Lower lobe of right lung (tissue), 2 donors: ENCODE data around the gene PLAC8. TPM values are rescaled to one million over a fixed set of nuclear protein-coding genes. Genes with fewer than 3 reads are reported as not detected.

Experiments used
- ATAC-seq, 2 donors: fragments of 200-7000 bp; cut with Tn5 transposase; one replicate each; pipeline ENCODE4 v1.9.1; 2020 to 2022; ENCODE audit warnings: mild to moderate bottlenecking in 2 of 2, moderate library complexity in 2 of 2
- DNase-seq: peaks from one replicate; pipeline ENCODE4 v3.0.0-alpha.2; 2020
- H3K27ac ChIP-seq: fragments of 200-600 bp; one replicate; pipeline ENCODE4 v1.8.0; 2022
- H3K27me3 ChIP-seq: fragments of 200-600 bp; one replicate; pipeline ENCODE4 v1.8.0; 2022; ENCODE audit warnings: low read depth
- H3K36me3 ChIP-seq: fragments of 200-600 bp; one replicate; pipeline ENCODE4 v1.8.0; 2022; ENCODE audit warnings: mild to moderate bottlenecking
- H3K4me1 ChIP-seq: fragments of 200-600 bp; one replicate; pipeline ENCODE4 v1.8.0; 2022
- H3K4me3 ChIP-seq: fragments of 200-600 bp; one replicate; pipeline ENCODE4 v1.8.0; 2022; ENCODE audit warnings: mild to moderate bottlenecking
- H3K9me3 ChIP-seq: fragments of 200-600 bp; one replicate; pipeline ENCODE4 v1.8.0; 2022
- intact Hi-C: fragments of 100-400 bp; cut with DNase I; formaldehyde crosslinking; loops from one replicate; pipeline ENCODE4 v1.11.0; 2022
- total RNA-seq: library from RNA; stranded (reverse); fragmentation: NEBNext Ultra II Directional; extraction: Animal tissue kit (Norgen Biotek cat#: 25700); gene quantifications from one replicate; pipeline ENCODE4 v1.2.1, GENCODE V29; 2021
- TF ChIP-seq, protein P1 (sequence below): fragments of 200-600 bp; IDR thresholded peaks from one replicate; pipeline ENCODE4 v1.8.0; 2022; ENCODE audit warnings: antibody characterized with exemption, mild to moderate bottlenecking
- donor health status: DM: no; HTN: yes; CAD: no; lungs with severe emphysema.

The PLAC8 gene
- total RNA-seq, 1 donor from 2014 or later = 115 TPM

DNA sequence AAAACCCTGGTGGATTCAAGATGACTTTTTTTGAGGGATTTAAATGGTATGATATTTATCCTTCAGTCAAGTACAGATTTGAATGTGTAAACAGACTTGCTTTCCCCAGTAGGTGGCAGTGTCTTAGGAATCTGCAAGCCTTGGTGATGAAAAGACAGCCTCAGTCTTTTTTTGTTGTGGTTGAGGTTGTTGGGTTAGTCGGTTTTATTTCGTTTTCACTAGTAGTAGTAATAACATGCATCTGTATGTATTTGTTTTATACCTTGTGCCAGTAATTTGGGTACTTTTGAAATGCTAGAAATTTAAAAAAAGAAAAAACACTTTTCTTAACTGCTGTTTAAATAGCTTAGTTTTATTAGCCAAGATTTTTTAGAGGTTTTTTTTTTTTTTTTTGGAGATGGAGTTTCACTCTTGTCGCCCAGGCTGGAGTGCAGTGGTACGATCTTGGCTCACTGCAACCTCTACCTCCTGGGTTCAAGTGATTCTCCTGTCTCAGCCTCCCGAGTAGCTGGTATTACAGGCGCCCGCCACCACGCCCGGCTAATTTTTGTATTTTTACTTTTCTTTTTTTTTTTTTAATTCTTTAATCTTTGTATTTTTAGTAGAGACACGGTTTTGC, 40.3 kb downstream of the PLAC8 start:
- Histone ChIP-seq H3K4me3 (no peak overlapping the region), H3K27ac (no peak overlapping the region), H3K27me3 (no peaks in the 10 kb centered on the region), H3K9me3 (no peaks in the 10 kb centered on the region), H3K4me1 (peaks cover 3% of the 10 kb centered on the region), H3K36me3 (peaks cover 61% of the 10 kb centered on the region)
- intact Hi-C loops = no loop called here
- TF ChIP-seq, protein P1, sequence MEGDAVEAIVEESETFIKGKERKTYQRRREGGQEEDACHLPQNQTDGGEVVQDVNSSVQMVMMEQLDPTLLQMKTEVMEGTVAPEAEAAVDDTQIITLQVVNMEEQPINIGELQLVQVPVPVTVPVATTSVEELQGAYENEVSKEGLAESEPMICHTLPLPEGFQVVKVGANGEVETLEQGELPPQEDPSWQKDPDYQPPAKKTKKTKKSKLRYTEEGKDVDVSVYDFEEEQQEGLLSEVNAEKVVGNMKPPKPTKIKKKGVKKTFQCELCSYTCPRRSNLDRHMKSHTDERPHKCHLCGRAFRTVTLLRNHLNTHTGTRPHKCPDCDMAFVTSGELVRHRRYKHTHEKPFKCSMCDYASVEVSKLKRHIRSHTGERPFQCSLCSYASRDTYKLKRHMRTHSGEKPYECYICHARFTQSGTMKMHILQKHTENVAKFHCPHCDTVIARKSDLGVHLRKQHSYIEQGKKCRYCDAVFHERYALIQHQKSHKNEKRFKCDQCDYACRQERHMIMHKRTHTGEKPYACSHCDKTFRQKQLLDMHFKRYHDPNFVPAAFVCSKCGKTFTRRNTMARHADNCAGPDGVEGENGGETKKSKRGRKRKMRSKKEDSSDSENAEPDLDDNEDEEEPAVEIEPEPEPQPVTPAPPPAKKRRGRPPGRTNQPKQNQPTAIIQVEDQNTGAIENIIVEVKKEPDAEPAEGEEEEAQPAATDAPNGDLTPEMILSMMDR = peak; percentile 70
- ATAC-seq (peak; percentile 72), DNase-seq (no peak)

DNA sequence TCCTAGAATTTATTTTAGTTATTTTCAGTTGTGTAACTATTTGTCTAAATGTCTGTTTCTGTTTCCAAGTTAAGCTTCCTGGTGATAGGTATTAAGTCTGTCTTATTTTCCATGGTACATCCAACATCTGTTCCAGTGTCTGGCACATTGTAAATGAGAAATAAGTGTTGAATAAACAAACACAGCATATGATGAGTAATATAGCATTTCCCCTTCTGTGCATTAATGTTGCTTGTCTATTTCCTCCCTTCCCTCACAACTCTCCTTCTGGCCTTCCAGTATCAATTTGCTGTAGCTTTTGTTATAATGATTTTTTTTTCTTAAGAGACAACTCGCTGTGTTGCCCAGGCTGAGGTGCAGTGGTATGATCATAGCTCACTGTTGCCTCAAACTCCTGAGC, 43.4 kb downstream of the PLAC8 start:
- no peaks in the 10 kb centered on the region for H3K9me3 ChIP-seq
- DNase-seq (no peak), ATAC-seq (no peak)
- peaks cover 87% of the 10 kb centered on the region for H3K36me3 ChIP-seq
- H3K27me3 ChIP-seq = no peaks in the 10 kb centered on the region
- no peak overlapping the region for H3K4me3 ChIP-seq
- TF ChIP-seq, protein P1 = no peak
- intact Hi-C loops = no loop called here
- H3K4me1 ChIP-seq = peaks cover 3% of the 10 kb centered on the region
- H3K27ac ChIP-seq = no peak overlapping the region

DNA sequence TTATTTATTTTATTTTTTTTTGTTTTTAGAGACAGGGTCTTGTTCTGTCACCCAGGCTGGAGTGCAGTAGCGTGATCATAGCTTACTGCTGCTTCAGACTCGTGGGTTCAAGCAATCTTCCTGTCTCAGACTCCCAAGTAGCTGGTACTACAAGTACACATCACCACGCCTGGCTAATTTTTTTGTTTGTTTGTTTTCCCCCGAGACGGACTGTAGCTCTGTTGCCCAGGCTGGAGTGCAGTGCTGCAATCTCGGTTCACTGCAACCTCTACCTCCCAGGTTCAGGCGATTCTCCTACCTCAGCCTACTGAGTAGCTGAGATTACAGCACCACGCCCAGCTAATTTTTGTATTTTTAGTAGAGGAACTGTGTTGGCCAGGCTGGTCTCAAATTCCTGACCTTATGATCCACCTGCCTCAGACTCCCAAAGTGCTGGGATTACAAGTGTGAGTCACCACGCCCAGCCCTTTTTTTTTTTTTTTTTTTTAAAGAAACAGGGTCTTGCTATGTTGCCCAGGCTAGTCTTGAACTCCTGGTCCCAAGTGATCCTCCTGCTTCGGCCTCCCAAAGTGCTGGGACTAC, 47.4 kb downstream of the PLAC8 start:
- Histone ChIP-seq H3K36me3 (peaks cover 97% of the 10 kb centered on the region), H3K4me1 (no peaks in the 10 kb centered on the region), H3K9me3 (no peaks in the 10 kb centered on the region), H3K27ac (no peak overlapping the region), H3K4me3 (no peak overlapping the region), H3K27me3 (no peaks in the 10 kb centered on the region)
- no peak for DNase-seq
- ATAC-seq = no peak
- TF ChIP-seq, protein P1 = no peak
- intact Hi-C loops = no loop called here

DNA sequence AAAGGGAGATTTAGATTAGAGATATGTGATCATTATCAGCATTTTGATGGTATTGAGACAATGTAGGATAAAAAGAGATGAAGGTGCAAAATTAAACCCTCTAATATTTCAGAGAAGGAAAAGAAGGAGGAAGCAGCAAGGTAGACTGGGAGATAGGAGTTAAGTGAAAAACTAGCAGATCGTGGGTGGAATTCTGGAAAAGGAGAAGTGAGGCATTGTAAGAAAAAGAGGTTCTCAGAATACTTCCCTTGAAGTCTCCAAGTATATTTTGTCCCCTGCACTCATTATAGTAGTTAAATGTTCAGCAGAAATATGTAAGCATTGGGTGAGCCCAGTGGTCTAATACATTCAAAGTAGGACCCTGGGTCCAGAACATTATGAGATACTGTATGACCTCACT, 49.3 kb downstream of the PLAC8 start:
- DNase-seq (no peak), ATAC-seq (no peak)
- peaks cover 99% of the 10 kb centered on the region for H3K36me3 ChIP-seq
- H3K27me3 ChIP-seq = no peaks in the 10 kb centered on the region
- H3K4me1 ChIP-seq = no peaks in the 10 kb centered on the region
- no peak overlapping the region for H3K27ac ChIP-seq
- intact Hi-C loops = no loop called here
- H3K4me3 ChIP-seq = no peak overlapping the region
- H3K9me3 ChIP-seq = no peaks in the 10 kb centered on the region
- TF ChIP-seq, protein P1 = no peak

DNA sequence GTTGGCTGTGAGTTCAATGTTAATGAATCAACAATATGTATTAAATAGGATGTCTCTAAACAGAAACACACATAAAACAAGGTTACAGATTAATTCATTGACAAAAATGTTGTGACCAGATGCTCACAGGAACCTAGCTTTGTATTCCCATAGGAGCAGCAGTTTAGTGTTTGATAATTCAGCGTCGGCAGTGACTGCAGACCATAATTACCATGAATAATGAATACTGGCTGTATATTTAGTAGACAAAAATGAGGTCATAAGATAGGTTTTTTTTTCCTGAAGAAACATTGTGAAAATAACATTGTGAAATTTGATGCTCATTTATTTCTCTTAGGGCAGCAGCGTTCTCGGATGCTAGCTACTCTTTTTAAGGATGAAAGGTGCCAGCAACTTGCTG, 51.8 kb downstream of the PLAC8 start:
- no peaks in the 10 kb centered on the region for H3K4me1 ChIP-seq
- H3K4me3 ChIP-seq = no peak overlapping the region
- intact Hi-C loops = no loop called here
- peaks cover 97% of the 10 kb centered on the region for H3K36me3 ChIP-seq
- TF ChIP-seq, protein P1 = no peak
- no peaks in the 10 kb centered on the region for H3K9me3 ChIP-seq
- no peak for ATAC-seq
- DNase-seq = no peak
- no peak overlapping the region for H3K27ac ChIP-seq
- no peaks in the 10 kb centered on the region for H3K27me3 ChIP-seq
